Measurements from ENCODE around the gene RBAK.
"Not testable (repeated sequence)": the region's sequence is repeated elsewhere in the genome, so short reads cannot be mapped to it uniquely, and the experiment has no call there.

Gene RBAK

DNA sequence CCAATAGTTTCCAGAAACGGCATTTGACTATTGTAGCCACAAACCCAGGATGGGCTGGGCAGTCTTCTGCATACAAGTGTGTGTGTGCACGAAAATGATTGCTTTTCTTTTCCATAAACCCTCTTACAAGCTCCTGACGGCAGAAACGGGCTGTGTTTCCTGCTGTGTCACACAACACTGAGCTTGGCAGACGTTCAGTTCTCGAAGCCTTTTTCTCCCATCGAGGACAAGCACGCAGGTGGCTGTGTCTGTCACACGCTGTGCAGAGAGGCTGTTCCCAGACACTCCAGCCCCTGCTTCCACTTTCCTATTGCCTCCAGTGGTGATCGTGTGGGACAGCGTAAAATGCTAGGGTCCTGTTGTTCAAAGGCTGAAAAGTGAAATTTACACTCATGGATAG lies 32.1 kb downstream of the RBAK start:
- TF ChIP-seq, protein P1, sequence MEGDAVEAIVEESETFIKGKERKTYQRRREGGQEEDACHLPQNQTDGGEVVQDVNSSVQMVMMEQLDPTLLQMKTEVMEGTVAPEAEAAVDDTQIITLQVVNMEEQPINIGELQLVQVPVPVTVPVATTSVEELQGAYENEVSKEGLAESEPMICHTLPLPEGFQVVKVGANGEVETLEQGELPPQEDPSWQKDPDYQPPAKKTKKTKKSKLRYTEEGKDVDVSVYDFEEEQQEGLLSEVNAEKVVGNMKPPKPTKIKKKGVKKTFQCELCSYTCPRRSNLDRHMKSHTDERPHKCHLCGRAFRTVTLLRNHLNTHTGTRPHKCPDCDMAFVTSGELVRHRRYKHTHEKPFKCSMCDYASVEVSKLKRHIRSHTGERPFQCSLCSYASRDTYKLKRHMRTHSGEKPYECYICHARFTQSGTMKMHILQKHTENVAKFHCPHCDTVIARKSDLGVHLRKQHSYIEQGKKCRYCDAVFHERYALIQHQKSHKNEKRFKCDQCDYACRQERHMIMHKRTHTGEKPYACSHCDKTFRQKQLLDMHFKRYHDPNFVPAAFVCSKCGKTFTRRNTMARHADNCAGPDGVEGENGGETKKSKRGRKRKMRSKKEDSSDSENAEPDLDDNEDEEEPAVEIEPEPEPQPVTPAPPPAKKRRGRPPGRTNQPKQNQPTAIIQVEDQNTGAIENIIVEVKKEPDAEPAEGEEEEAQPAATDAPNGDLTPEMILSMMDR (IDR thresholded peaks at IDR 0.05; ENCODE audit: control extremely low read depth, extremely low read depth, low read depth, missing control alignments), result no peak
- ChIA-PET POLR2A (no interaction called here), CTCF (interaction anchor here (1.7 kb wide), 1 partner anchor 248 kb away, joined by 5 read pairs; no protein-coding TSS in a partner anchor)
- DNase-seq (ENCODE audit: extremely low spot score), result no peak

DNA sequence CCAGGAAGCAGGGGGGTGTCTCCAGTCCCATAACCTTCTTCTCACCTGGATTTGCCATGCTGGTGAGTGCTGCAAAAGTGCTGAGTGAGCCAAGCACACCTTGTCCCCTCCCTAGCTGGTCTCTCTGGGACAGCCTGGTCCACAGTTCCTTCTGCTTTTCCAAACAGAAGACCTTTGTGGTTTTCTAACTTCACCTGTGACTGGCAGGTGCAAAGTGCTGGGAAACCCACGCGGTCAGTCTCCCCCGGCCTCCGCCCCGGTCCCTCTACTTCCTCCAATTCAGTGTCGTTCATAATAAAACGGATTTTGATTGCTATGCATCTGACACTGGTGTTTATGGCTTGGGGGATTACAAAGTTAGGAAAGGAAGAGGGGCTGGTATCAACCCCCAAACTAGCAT lies 37.1 kb downstream of the RBAK start:
- DNase-seq (ENCODE audit: extremely low spot score), result no peak
- POLR2A ChIA-PET, result no interaction called here
- CTCF ChIA-PET, result no interaction called here

DNA sequence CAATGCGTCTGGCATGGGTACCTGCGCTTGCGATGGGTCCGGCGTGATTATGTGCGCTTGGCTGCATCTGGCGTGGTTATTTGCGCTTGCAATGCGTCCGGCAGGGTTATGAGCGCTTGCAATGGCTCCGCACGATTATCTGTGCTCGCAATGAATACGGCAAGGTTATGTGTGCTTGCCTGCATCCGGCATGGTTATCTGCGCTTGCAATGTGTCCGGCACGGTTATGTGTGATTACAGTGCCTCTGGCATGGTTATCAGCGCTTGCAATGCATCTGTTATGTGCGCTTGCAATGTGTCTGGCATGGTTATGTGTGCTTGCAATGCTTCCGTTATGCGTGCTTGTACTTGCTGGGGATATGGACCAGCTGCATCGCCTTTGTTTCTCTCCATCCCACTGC lies 37.7 kb downstream of the RBAK start:
- CTCF ChIA-PET, result interaction anchor here (3.5 to 6.0 kb wide), 4 partner anchors 21 to 291 kb away, joined by 16 to 45 read pairs (median 21); no protein-coding TSS in a partner anchor
- POLR2A ChIA-PET, result no interaction called here
- TF ChIP-seq, protein P1 (IDR thresholded peaks at IDR 0.05; ENCODE audit: control extremely low read depth, extremely low read depth, low read depth, missing control alignments), result no peak
- DNase-seq (ENCODE audit: extremely low spot score), result no peak

More for the DNA sequence above, 37.1 kb downstream of the RBAK start:
- TF ChIP-seq, protein P1 (IDR thresholded peaks at IDR 0.05; ENCODE audit: control extremely low read depth, extremely low read depth, low read depth, missing control alignments), result no peak

DNA sequence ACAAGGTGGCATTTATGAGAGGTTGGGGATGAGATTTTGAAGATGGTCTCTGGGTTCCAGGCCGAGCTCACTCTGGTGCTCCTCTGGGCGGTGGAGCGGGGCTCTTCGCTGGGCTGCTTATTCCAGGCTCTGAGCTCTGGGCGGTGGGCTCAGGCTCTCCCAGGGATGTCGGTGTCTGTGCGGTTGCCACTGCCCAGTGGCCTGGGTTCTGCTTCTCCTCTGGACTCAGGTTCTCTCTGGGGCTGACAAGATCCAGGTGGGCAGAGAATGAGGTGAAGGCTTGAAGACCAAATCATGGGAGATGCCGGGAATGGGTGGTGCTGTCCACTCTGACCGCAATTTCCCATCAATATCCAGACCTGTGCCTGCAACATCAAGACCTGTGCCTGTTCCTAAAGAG lies 40.6 kb downstream of the RBAK start:
- DNase-seq (ENCODE audit: extremely low spot score), result no peak
- POLR2A ChIA-PET, result no interaction called here
- TF ChIP-seq, protein P1 (IDR thresholded peaks at IDR 0.05; ENCODE audit: control extremely low read depth, extremely low read depth, low read depth, missing control alignments), result no peak
- CTCF ChIA-PET, result interaction anchor here (0.7 to 6.0 kb wide), 15 partner anchors 8 to 471 kb away, joined by 3 to 45 read pairs (median 6); no protein-coding TSS in a partner anchor

DNA sequence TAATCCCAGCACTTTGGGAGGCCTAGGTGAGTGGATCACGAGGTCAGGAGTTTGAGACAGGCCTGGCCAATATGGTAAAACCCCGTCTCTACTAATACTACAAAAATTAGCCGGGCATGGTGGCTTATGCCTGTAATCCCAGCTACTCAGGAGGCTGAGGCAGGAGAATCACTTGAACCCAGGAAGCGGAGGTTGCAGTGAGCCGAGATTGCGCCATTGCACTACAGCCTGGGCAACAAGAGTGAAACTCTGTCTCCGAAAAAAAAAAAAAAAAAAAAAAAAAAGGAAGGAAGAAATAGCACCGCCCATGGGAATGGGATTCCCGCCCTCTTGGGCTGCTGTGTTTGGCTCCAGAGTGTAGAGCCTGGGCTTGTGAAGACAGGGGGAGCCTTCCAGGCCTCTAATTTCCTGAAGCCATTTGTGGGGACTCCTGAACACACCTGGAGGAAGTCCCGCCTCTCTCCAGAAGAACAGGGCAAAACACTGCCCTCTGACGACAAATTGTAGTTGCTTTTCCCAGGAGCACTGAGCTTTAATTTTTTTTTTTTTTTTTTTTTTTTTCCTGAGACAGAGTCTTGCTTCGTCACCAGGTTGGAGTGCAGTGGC lies 42.7 kb downstream of the RBAK start:
- DNase-seq (ENCODE audit: extremely low spot score); POLR2A ChIA-PET: not testable (repeated sequence)
- CTCF ChIA-PET, result interaction anchor here (1.0 to 6.0 kb wide), 4 partner anchors 11 to 259 kb away, joined by 3 to 45 read pairs (median 8); no protein-coding TSS in a partner anchor

DNA sequence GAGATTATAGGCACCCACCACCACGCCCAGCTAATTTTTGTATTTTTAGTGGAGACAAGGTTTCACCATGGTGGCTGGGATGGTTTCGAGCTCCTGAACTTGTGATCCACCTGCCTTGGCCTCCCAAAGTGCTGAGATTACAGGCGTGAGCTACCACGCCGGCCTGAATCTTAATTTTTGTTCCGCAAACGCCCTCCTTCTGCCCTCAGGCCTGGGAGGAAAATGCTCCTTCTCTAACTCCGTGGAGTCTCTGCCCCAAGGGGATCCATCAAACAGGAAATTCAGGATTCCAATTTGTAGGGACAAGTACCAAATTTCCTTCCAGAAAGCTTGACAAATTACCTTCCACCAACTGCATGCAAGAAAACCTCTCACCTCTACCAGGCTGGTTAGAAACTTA lies 43.2 kb downstream of the RBAK start:
- ChIA-PET POLR2A (no interaction called here), CTCF (interaction anchor here (1.0 to 6.0 kb wide), 3 partner anchors 28 to 259 kb away, joined by 3 to 45 read pairs (median 8); no protein-coding TSS in a partner anchor)
- TF ChIP-seq, protein P1 (IDR thresholded peaks at IDR 0.05; ENCODE audit: control extremely low read depth, extremely low read depth, low read depth, missing control alignments), result no peak
- no peak for DNase-seq (ENCODE audit: extremely low spot score)

DNA sequence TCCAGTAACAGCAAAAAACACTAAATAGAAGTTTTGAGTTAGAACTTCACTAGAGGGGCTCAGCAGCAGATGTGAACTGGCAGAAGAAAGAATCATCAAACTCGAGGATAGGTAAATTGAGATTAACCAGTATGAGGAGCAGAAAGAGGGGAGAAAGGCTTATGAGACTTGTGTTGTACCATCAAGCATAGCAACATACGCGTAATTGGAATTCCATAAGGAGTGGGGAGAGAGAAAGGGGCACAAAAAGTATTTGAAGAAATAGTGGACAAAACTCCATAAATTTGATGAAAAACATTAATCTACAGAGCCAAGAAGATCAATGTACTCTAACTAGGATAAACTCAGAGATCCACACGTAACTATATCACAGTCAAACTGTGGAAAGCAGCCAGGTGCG lies 48.3 kb downstream of the RBAK start:
- TF ChIP-seq, protein P1 (IDR thresholded peaks at IDR 0.05; ENCODE audit: control extremely low read depth, extremely low read depth, low read depth, missing control alignments), result no peak
- ChIA-PET POLR2A (no interaction called here), CTCF (interaction anchor here (1.4 to 2.0 kb wide), 2 partner anchors 8 to 9 kb away, joined by 4 to 5 read pairs; no protein-coding TSS in a partner anchor)
- DNase-seq (ENCODE audit: extremely low spot score), result no peak
